H7 (cell line): ENCODE results near the gene ZDHHC7. TPM values are rescaled to one million over a fixed set of nuclear protein-coding genes. Genes with fewer than 3 reads are reported as not detected.

Source experiments
- DNase-seq: peaks from one replicate; pipeline ENCODE4 v3.0.0; 2012
- H3K27me3 ChIP-seq: 2 replicates; pipeline ENCODE4 v1.6.0; 2011; ENCODE audit warnings: mild to moderate bottlenecking, low read length; ENCODE audit not compliant: control insufficient read depth, insufficient read depth
- H3K36me3 ChIP-seq: replicated peaks from 2 replicates; pipeline ENCODE4 v1.5.1; 2011; ENCODE audit warnings: low read length; ENCODE audit not compliant: control insufficient read depth, insufficient read depth
- H3K4me3 ChIP-seq: 2 replicates; pipeline ENCODE4 v1.5.1; 2011; ENCODE audit warnings: low read depth, mild to moderate bottlenecking, control low read depth, low read length, moderate library complexity; ENCODE audit not compliant: insufficient read depth
- total RNA-seq: library from RNA; depleted of rRNA; stranded (reverse); fragments of >200 nt; shearing (Covaris generic); gene quantifications from 2 replicates; pipeline ENCODE4 v1.2.3, GENCODE V29; 2014

ZDHHC7 gene
- total RNA-seq, 1 experiment from 2014 or later = 56.9 TPM

DNA sequence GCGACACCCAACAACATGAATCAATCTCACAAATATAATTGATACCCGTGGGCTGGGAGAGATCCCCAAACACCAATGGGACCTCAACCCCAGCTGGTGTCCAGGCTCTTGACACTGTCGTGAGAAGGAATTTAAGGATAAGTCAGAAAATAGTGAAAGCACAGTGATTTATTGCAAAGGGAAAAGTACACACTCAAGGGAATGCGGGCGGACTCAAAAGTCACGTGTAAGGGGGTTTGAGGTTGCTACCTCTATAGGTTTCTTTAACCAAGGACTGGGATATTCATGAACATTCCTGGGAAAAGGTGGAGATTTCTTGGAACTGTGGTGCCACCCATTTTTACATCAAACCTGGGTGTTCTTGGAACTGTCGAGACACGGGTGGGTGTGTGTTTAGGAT is 6.3 kb upstream of the ZDHHC7 start:
- DNase-seq = no peak
- Histone ChIP-seq H3K4me3 (no peak overlapping the region), H3K36me3 (no peaks in the 10 kb centered on the region), H3K27me3 (no peaks in the 10 kb centered on the region)

DNA sequence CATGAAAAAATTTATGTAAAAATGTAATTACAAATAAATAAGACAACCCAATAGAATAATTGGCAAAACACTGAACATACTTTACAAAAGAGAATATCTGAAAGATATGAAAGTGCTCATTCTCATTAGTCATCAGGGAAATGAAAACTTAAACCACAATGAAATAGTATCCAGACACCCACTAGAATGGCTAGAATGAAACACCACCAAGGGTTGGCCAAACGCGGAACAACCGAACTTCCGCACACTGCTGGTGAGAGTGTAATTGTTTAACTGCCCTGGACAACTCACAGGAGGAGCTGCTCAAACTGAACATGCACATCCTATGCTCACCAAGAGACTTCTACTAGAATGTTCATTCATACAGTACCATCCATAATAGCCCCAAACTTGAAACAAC is 5.8 kb upstream of the ZDHHC7 start:
- Histone ChIP-seq H3K36me3 (no peaks in the 10 kb centered on the region), H3K4me3 (no peak overlapping the region), H3K27me3 (no peaks in the 10 kb centered on the region)
- no peak for DNase-seq

DNA sequence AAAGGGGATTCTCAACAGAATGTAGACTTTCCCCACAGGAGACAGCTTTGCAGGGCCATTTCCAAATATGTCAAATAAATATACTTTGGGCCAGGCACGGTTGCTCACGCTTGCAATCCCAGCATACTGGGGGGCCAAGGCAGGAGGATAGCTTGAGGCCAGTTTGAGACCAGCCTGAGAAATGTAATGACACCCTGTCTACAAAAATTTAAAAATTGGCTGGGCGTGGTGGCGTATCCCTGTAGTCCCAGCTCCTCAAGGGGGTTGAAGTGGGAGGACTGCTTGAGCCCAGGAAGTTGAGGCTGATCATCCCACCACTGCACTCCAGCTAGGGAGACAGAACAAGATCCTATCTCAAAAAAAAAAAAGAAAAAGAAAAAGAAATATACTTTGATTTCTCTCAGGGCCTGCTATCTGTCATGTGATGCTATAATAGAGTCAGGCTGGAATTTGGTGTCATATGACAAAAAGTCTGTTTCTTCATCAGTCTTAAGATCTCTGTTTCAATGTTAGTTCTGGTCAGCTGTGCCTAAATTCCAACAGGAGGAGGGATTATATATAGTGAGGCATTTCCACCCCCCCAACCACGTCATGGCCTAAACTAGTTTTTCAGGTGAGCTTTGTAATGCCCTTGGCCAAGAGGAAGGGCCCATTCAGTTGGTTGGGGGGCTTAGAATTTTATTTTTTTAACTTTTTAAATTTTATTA is 4.3 kb upstream of the ZDHHC7 start:
- H3K36me3 ChIP-seq = no peaks in the 10 kb centered on the region
- no peak for DNase-seq
- H3K27me3 ChIP-seq = no peaks in the 10 kb centered on the region
- H3K4me3 ChIP-seq = no peak overlapping the region

DNA sequence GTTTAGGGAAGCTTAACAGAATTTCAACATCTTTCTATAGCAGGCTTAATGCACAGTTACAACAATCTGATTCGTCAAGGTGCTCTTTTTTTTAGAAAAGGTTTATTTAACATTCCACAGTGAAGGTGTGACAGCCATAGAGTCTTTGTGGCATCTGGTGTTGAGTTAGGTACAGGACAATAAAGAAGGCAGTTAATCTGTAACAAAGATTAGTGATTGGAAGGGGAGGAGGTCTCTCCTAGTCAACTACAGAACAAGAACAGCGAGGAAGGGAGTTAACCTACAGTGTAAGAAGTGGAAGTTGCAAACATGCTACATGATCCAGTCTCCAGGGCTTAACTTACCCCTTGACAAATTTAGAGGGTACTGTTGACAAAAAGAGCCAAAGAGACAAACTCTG is 3.0 kb upstream of the ZDHHC7 start:
- H3K36me3 ChIP-seq = no peaks in the 10 kb centered on the region
- DNase-seq = no peak
- no peak overlapping the region for H3K4me3 ChIP-seq
- no peaks in the 10 kb centered on the region for H3K27me3 ChIP-seq

DNA sequence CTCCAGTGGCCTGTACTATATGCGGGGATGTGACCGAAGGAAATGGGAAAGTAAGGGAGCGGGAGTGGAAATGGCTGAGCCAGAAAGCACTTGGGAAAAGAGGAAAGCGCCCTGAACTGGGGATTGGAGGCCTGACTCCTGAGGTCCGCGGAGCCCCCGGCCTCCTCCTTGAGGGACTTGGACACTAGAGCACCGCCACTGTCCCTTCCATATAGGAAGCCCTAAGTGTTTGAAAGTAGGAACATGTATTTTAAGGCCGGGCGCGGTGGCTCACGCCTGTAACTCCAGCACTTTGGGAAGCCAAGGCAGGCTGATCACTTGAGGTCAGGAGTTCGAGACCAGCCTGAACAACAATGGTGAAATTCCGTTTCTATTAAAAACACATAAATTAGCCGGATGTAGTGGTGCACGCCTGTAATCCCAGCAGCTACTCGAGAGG is 530 bp upstream of the ZDHHC7 start:
- Histone ChIP-seq H3K27me3 (no peaks in the 10 kb centered on the region), H3K4me3 (peak overlapping the region; percentile 73), H3K36me3 (no peaks in the 10 kb centered on the region; the same call in 1 of the 2 replicates)
- no peak for DNase-seq

DNA sequence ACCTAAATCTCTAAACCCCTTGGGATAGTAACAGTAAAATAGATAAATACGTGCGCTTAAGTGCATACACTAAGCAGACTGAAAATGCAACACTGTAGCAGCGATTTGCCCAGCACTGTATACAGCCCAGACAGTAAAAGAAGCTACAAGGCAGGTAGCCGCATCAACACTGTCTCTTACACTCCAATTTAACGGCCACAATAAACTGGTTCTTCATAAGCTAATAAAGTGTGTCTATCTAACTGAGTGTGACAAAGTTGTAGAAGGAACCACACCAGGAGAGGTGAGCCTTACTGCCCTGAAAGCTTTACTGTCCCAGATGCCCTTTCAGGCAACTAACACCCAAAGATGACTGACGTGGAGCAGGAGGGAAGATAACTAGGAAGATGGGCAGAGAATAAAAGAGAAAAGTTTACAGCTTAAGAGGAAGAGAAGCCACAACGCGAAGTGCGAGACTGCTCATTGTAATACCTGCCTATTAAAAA is 847 bp downstream of the ZDHHC7 start:
- H3K27me3 ChIP-seq = no peaks in the 10 kb centered on the region
- H3K4me3 ChIP-seq = peak overlapping the region; percentile 73
- no peaks in the 10 kb centered on the region; the same call in 1 of the 2 replicates for H3K36me3 ChIP-seq
- DNase-seq = no peak

DNA sequence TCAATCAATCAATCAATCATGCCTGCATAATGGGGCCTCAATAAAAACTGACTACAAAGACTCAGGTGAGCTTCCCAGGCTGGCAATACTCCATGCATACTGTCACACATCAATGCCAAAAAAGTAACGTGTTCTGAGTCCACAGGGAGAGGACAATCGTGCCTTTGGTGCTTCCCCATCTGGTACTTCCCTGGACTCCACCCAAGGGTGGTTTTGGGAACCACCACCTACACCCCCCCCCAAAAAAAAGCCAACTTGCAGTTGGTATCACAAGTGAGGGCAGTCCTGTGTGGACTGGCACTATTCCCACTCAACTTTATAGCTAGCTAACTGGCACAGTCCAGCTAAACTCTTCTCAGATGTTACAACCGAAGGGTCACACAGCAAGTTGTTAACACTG is 3.1 kb downstream of the ZDHHC7 start:
- no peak for DNase-seq
- H3K27me3 ChIP-seq = no peaks in the 10 kb centered on the region
- no peaks in the 10 kb centered on the region; the same call in 1 of the 2 replicates for H3K36me3 ChIP-seq
- no peak overlapping the region for H3K4me3 ChIP-seq

DNA sequence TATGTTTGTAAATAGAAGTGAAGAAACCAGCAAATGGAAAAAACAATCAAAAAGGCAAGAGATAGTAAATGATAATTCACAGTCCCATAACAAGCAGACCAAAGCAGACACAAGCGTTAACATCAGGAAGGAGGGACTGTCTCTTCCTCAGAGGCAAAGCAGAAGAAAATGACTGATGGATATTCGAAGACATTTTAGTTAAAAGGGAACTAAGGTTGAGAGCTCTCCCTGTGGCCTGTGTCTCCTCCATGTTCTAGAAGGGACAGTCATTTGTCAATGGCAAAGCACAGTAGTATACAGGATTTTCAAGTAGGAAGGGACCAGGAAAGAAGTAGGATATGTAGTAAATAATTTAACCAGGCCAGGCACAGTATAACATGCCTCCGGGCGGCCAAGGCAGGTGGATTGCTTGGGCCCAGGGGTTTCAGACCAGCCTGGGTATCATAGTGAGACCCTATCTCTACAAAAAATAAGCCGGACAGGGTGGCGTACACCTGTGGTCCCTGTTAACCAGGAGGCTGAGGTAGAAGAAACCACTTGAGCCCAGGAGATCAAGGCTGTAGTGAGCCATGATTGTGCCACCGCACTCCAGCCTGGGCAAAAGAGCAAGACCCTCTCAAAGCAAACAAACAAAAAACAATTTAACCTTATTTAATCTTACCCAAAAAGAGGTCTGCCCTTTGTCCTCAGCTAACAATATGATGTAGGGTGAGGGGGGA is 3.7 kb downstream of the ZDHHC7 start:
- DNase-seq = no peak
- Histone ChIP-seq H3K27me3 (no peaks in the 10 kb centered on the region), H3K36me3 (no peaks in the 10 kb centered on the region; the same call in 1 of the 2 replicates), H3K4me3 (no peak overlapping the region)

DNA sequence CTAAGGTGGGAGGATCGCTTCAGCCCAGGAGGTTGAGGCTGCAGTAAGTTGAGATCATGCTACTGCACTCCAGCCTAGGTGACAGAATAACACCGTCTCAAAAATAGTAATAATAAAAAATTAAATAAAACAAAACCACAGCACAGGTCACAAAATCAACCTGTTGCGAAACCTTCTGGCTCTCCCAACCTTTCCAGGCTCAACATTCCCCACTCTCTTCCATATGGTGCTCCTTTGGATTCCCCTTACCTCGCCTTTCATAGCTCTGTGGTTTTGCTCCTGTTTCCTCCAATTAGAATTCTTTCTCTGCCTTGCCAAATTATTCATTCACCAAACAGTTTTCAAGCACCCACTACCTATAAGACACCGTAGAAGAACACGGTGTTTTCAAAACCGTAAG is 4.7 kb downstream of the ZDHHC7 start:
- no peak overlapping the region for H3K4me3 ChIP-seq
- H3K36me3 ChIP-seq = no peaks in the 10 kb centered on the region; the same call in 1 of the 2 replicates
- H3K27me3 ChIP-seq = no peaks in the 10 kb centered on the region
- DNase-seq = peak; percentile 10

DNA sequence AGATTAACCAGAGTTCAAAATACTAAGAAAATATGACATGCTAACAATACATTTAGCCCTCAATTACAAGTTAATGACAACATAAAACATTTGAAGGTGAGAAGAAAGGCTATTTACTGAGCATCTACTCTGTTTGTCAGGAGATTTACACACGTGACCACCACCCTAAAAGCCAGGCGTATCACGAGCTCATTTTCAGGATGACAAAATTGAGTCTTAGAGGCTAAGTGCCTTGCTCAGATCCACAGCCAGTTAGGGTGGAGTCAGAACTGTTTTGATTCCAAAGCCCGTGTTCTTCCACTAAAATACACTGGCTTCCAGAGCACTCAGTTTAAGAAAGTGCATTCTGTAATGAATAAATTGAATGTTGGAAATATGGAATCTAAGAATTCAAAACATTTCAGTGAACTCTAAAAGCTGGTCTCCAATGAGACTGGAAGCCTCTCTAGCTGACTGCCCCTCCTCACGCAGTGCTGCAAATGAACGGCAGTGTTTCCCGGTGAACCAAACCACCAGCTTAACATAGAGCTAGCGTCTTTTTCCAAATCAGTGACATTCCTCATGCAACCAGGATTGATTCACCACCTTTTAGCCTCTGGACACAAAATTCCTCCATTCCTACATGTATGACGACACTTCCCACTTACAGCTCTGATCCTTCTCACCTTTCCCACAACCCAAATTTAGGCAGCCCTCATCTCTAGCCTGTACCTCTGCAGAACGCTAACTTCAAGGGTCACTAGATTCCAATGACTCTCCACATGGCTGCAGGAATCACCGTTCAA is 5.9 kb downstream of the ZDHHC7 start:
- DNase-seq = peak; percentile 18
- Histone ChIP-seq H3K36me3 (no peaks in the 10 kb centered on the region; the same call in 1 of the 2 replicates), H3K4me3 (no peak overlapping the region), H3K27me3 (no peaks in the 10 kb centered on the region)

DNA sequence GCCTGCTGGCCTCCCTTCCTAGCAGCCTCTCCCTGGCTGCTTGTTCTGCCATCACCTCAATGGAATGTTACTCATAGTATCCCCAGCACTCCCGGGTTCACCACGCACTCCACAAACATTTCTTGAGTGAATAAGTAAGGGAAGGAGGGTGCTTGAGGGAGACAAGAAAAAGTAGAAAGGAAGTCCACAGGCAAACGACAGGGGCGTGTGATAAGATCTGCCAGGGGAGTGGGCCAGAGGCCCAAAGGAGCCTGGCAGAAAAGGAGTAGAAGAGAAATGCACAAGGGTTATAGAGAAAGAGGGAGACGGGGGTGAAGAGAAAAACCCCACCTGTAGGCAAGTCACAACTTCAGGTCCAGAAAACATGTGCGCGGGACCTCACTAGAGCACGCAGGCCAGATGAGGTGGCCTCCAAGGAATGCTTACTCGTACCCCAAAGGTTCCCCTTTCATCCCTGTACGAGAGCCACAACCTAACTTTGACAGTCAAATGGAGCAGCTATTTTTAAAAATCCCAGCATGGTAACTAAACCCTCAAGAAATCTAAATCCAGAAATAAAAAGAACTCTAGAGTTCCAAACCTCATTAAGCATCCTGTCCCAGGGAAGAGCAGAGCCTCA is 6.6 kb downstream of the ZDHHC7 start:
- Histone ChIP-seq H3K27me3 (no peaks in the 10 kb centered on the region), H3K4me3 (no peak overlapping the region), H3K36me3 (no peaks in the 10 kb centered on the region; the same call in 1 of the 2 replicates)
- peak; percentile 33 for DNase-seq

DNA sequence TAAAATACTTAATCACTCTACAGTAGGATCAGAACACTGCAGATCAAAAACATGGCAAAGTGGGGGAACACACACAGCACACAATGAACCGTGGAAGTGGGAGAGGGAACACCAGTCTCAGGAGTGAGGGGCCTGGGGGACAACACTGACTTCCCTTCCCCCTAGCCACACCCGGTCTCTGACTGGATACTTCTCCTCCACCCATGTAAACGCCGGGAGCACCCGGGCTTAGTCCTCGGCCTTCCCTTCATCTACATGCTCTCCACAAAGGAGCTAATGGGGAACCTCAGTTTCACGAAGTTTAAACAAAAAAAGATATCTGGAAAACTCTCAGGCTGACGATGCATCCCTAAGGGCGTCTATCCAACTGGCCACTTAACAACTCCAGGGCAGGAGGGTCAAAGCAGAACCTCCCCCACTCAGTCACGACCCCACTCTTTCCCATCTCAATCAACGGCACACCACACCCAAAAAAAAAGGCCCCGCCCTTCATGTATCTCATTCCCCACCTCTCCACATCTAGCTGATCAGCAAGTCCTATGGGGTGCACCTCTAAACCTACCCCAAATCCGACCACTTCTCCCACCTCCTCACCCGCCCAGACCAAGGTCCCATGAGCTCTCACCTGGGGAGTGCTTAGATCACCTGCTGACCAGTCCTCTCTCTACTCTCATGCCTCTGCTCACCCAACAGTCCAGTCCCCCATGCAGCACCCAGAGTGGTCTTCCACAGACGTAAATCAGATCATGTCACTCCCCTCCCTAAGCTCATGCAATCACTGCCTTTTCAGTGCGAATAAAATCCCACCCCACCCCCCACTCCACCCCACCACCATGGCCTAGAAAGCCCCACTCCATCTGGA is 7.4 kb downstream of the ZDHHC7 start:
- no peak for DNase-seq
- no peak overlapping the region for H3K4me3 ChIP-seq
- no peaks in the 10 kb centered on the region; the same call in 1 of the 2 replicates for H3K36me3 ChIP-seq
- no peaks in the 10 kb centered on the region for H3K27me3 ChIP-seq

DNA sequence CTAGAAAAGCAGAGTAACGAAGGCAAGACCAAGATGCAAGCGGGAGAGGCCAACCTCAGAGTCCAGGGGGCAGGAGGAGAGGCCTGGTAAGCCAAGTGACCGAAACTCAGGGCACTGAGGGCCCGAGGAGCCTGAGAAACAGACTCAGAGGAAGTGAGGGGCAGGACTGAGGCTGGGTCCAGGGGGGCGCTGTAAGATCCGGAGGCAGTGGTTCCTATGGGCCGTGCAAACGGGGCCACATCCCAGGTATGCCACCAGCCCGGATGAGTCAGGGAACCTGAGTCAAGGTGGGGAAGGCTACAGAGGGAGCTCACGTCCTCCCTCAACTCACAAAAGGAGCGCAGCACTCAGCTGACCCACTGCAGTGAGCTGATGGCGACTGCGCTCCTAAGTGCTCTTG is 8.3 kb downstream of the ZDHHC7 start:
- H3K4me3 ChIP-seq = no peak overlapping the region
- no peaks in the 10 kb centered on the region for H3K27me3 ChIP-seq
- peak; percentile 63 for DNase-seq
- H3K36me3 ChIP-seq = no peaks in the 10 kb centered on the region; the same call in 1 of the 2 replicates
